ENCODE results near the gene CRACR2B.

CRACR2B gene

DNA sequence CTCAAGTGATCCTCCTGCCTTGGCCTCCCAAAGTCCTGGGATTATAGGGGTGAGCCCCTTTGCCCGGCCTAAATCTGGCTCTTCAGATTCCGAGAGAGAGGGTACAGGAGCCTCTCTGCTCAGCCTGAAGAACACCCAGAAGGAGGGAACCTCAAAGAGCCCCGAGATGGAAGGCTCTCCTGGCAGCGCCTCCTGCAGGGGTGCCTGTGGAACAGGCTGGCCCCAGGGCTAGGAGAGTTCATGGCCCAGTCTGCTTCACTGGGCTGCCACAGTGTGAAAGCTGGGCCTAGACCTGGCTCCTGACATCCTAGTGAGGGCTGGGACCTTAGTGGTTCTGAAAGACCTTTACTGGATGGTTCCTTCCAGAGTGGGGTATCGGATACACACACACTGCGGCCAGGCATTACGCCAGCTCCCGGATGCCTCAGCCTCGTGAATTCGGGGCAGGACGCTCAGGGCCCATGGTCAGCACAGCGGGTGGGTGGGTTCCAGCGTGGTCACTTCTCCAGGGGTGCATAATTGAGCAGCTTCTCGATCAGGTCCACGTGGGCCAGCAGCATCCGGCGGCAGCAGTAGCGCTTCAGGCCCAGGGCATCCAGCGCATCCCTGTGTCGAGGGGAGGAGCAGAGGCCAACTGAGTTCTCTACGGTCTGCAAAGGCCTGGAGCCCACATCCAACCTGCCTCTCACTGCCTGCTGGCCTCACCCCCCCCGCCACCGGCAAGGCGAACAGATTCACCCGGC is 12.3 kb downstream of the CRACR2B start:
- no peak for DNase-seq

- no peak for DNase-seq
Measured at GRCh38 chr11:841981-842369, 14.3 kb downstream of the CRACR2B start.

DNA sequence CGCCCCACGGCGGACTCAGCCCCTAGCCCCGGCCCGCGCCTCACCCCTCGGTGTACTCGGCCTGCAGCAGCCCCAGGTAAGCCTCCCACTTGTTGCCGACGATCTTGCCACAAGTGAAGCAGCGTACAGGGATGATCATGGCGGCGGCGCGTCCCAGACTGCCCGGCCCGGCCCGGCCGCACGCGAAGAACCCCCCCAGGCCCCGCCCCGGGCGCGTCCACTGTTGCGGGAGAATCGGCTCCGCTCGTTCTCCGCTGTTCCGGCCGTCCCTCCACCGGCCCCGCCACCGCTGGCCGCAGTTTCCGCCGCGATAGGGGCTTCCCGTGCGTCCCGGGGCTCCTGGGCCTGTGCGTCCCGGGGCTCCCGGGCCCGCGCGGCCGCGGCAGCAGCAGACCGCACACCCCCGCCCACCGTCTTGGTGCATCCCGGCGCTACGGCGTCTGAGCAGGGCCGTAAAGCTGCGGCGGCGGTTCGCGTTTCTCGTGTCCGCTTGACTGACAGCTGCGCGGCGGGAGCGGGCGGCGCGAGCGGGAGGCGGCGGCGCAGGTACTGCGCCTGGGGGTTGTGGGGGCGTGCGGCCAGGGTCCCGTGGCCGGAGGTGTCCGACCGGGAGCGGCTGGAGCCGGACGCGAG is 14.8 kb downstream of the CRACR2B start, which contains the start of the genes POLR2L and TSPAN4:
Gene POLR2L, minus strand, starts transcription at position 160 of the 633 bp plus-strand sequence. Its CDS starts 21 bp downstream, at position 139.
Gene TSPAN4, plus strand, starts transcription at position 483 of the 633 bp plus-strand sequence. CDS start 7,453 bp downstream, outside the sequence.
- peak; percentile 74 for DNase-seq

GRCh38 chr11:843086-843734 is 15.5 kb downstream of the CRACR2B start:
- no peak for DNase-seq

GRCh38 chr11:843818-844692 is 16.3 kb downstream of the CRACR2B start:
- no peak for DNase-seq

DNA sequence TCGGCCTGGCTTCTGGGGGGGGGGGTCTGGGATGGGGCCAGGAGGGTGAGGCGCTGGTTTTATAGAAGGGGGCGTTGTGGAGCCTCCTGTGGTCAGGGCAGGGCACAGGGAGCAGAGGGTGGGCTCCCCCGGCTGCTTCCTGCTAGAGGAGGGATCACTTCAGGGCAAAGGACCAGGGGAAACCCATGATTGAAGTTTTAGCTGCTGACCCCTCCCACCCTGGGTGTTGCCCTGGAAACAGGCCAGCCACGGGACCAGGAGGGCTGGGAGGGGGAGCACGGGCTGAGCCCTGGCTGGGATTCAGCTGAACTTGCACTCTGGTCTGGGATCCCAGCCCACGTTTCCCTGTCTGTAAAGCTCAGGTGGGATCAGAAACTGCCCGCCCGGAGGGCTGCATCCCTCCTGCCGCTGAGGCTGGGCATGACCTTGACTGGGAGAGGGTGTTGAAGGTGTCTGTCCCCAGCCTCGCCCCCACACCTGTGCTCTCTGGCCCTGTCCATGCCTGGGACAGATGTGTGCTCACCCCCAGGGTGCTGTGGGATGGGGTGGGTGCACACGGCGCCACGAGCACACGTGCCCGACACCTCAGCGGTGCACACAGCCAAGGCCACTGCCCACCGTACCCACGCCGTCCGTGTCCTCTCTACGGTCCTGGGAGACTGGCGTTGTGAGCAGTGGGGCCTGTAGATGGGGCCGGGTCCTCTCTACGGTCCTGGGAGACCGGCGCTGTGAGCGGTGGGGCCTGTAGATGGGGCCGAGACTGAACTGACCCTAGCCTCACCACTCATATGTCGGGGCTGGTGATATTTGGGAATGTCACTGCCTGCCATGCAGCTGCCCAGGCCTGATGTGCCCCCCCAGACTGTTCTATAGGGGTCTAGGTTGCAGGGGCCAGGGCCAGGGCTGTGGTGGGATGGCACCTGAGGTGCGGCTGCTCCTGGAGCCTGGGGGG is 17.2 kb downstream of the CRACR2B start:
- no peak for DNase-seq

DNA sequence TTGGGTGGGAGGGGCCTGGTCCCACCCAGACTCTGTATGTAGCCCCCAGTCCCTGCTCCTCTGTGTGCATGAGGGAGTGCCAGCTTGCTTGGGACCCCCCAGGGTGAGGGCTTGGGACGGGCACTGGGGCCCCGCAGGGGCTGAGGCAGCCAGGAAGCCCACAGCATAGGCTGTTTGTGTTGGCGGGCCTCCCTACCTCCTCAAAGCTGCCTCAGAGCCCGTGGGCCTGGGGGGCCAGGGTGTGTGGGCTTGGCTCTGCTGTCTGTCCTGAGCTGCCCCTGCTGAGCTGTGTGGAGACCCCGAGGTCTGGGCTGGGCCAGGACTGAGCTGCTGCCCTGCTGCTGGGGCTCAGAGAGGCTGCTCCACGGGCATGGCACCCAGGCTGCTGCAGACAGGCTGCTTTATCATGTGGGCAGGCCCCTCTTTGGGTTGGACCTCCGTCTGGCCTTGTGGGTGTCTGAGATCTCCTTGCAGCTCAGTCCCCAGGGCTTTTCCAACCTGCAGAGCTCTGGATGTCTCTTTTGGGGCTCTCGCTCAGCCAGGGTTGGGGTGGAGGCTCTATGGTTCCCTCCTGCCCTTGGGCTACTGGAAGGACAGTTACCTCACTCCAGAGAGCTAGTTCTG is 18.3 kb downstream of the CRACR2B start:
- no peak for DNase-seq

- DNase-seq, result no peak
Measured at GRCh38 chr11:846496-847098, 18.9 kb downstream of the CRACR2B start.

DNA sequence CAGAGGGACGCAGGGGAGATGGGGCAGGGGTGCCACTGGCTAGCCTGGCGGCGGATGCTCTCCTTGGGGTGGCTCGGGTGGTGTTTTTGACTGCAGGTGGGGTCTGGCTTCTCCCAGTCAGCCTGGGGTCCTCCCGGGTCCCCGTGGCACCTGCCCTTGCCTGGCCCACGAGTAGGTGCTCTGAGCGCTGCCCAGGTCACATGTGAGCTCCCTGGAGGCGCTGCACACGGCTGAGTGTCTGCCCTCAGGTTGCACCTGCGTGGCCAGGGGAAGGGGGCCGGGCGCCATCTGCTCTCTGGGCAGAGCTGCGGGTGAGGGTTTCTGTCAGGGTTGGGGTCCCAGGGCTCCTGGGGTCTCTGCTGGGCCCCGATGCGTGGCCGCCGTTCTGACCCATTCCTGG is 20.2 kb downstream of the CRACR2B start:
- DNase-seq, result no peak

- no peak for DNase-seq
Measured at GRCh38 chr11:848380-848931, 20.7 kb downstream of the CRACR2B start.

GRCh38 chr11:849104-849824 is 21.5 kb downstream of the CRACR2B start:
- DNase-seq, result no peak

- DNase-seq, result no peak
Measured at GRCh38 chr11:849951-850774, 22.4 kb downstream of the CRACR2B start.

GRCh38 chr11:850775-851763 is 23.4 kb downstream of the CRACR2B start:
- no peak for DNase-seq

GRCh38 chr11:852762-853161 is 25.0 kb downstream of the CRACR2B start:
- no peak for DNase-seq

GRCh38 chr11:853682-854448 is 26.1 kb downstream of the CRACR2B start:
- DNase-seq, result no peak

- DNase-seq, result no peak
Measured at GRCh38 chr11:854601-855329, 27.0 kb downstream of the CRACR2B start.

All from NCI-H1048 (cell line).